ENCODE measurements around the gene RBM20. TPM values are rescaled to one million over a fixed set of nuclear protein-coding genes. Genes with fewer than 3 reads are reported as not detected.

Gene RBM20
- total and polyA plus RNA-seq, 10 of the 15 experiments (the other 5 are each of a cell fraction or from before 2014, with no cell fraction given) = 0.04 to 0.26 (median 0.15) TPM

GRCh38 chr10:110864662-110865140 lies 220.6 kb downstream of the RBM20 start (continued):
- no peak for TF ChIP-seq POLR2AphosphoS5 (IDR thresholded peaks at IDR 0.05; ENCODE audit: low read length)
- TF ChIP-seq NFIC (IDR thresholded peaks at IDR 0.05; ENCODE audit: low read depth, low read length) = peak; percentile 71
- TF ChIP-seq RAD21 (IDR thresholded peaks at IDR 0.05; ENCODE audit: insufficient read depth, low read depth, low read length) = 0 out of 2 replicates have a peak, but pooled peaks have one; percentile 5
- no peak for TF ChIP-seq TCF3 (IDR thresholded peaks at IDR 0.05; ENCODE audit: borderline replicate concordance, insufficient read depth, low read depth, low read length)
- no peak for TF ChIP-seq PML (IDR thresholded peaks at IDR 0.05; ENCODE audit: low read length)
- TF ChIP-seq IKZF2 (IDR thresholded peaks at IDR 0.05) = peak; percentile 62 to 79; a peak in 3 of 4 replicates
- peak; percentile 67; the same call in 1 of the 2 replicates for TF ChIP-seq CREM (IDR thresholded peaks at IDR 0.05; ENCODE audit: low read depth)
- TF ChIP-seq IRF5 (IDR thresholded peaks at IDR 0.05; ENCODE audit: borderline replicate concordance) = no peak
- no peak for TF ChIP-seq ZNF217 (IDR thresholded peaks at IDR 0.05)
- TF ChIP-seq GABPA (IDR thresholded peaks at IDR 0.05; ENCODE audit: low read depth) = peak; percentile 82
- 0 out of 2 replicates have a peak, but pooled peaks have one; percentile 21 for TF ChIP-seq MAX (IDR thresholded peaks at IDR 0.05; ENCODE audit: low read depth, low read length)
- no peak for TF ChIP-seq CHD4 (IDR thresholded peaks at IDR 0.05)
- TF ChIP-seq NBN (IDR thresholded peaks at IDR 0.05) = peak; percentile 79; the same call in 1 of the 2 replicates
- TF ChIP-seq HDGF (IDR thresholded peaks at IDR 0.05) = no peak
- no peak for TF ChIP-seq BCLAF1 (IDR thresholded peaks at IDR 0.05)
- no peak for TF ChIP-seq YBX1 (IDR thresholded peaks at IDR 0.05)
- TF ChIP-seq ZBTB11 (CRISPR knock-in tag; IDR thresholded peaks at IDR 0.05) = no peak
- no peak for TF ChIP-seq BACH1 (IDR thresholded peaks at IDR 0.05; ENCODE audit: borderline replicate concordance)
- no peak for TF ChIP-seq RB1 (IDR thresholded peaks at IDR 0.05; ENCODE audit: borderline replicate concordance)
- peak; percentile 74 for TF ChIP-seq RUNX3 (IDR thresholded peaks at IDR 0.05; ENCODE audit: low read length)
- peak; percentile 80 for TF ChIP-seq RELB (IDR thresholded peaks at IDR 0.05; ENCODE audit: low read depth)
- 0 out of 2 replicates have a peak, but pooled peaks have one; percentile 21 for TF ChIP-seq CBX5 (IDR thresholded peaks at IDR 0.05; ENCODE audit: low read depth)
- TF ChIP-seq ZNF384 (IDR thresholded peaks at IDR 0.05; ENCODE audit: borderline replicate concordance, low read depth, low read length) = peak; percentile 93

Data from GM12878 (cell line).